ENCODE measurements around the gene EXOSC2.

The EXOSC2 gene

DNA sequence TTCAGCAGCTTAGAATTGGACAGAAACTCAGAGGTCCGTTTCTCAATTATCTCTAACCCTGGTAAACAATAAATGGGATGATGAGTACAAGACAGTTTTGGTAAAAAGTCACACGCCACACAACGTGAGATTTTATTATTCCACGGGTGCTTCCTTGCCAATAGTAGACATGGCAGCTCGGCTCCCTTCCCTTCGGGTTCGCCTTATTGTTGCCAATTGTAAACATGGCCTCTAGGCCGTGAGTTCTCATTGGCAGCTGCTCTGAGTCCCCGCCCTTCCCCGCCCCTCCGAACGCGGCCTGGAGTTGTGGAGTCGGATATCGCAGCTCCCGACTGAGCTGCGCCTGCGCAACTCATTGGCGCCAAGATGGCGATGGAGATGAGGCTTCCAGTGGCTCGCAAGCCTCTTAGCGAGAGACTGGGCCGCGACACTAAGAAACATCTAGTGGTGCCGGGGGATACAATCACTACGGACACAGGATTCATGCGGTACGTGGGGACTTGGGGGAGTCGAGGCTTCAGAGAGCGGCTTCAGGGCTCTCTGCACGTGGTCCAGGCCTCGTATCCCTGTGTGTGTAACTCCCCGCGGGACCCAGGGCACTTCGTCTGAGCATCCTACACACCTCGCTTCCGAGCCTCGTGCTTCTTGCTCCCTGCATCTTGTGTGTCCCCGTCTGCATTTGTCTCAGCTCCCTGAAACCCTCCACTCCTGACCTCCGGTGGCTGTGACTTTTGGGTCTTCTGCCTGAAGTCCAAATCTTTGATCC lies at the start of gene EXOSC2:
EXOSC2 (plus strand) TSS at position 355 of the 766 bp plus-strand sequence; CDS start at position 367, 12 bp downstream.
- DNase-seq, result peak; percentile 91 to 95 (median 92)

- no peak for DNase-seq
Observed at GRCh38 chr9:130651221-130651620, 42.4 kb upstream of the EXOSC2 start.

DNA sequence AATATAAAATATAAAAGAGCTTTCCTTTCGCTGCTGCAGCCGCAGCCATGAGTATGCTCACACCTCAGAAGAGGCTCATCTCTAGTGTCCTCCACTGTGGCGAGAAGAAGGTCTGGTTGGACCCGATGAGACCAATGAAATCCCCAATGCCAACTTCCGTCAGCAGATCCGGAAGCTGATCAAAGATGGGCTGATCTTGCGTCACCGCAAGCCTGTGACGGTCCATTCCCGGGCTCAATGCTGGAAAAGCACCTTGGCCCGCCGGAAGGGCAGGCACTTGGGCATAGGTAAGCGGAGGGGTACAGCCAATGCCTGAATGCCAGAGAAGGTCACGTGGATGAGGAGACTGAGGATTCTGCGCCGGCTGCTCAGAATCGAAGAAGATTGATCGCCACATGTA lies 41.8 kb upstream of the EXOSC2 start:
- no peak for DNase-seq

GRCh38 chr9:130654879-130655278 lies 38.7 kb upstream of the EXOSC2 start:
- DNase-seq, result no peak

- DNase-seq, result no peak
Observed at GRCh38 chr9:130658893-130659698, 34.5 kb upstream of the EXOSC2 start.

DNA sequence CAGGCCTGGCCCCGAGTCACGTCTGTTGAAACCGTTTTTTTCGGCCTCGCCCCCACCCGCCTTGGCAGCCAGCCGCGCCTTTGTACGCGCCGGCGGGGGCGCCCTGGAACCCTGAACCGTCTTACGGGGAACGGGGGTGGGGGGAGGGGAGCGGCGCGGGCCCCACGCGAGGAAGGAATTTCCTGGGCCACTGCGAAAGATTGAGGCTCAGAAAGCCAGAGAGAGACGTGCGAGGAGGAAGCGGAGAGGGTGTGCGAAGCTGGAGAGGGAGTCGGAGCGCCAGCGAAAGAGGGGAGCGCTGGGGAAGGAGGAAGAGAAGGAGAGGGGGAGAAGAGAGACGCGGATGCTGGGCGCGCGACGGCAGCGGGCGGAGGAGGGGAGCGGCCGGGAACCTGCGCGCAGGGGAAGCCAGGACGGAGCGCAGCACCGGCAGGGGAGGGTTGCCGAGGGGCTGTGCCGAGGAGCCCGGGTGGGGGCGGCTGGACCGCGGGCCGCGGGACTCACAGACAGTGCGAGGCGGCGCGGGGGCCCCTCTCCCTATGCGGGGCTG lies 33.8 kb upstream of the EXOSC2 start:
- DNase-seq, result no peak

DNA sequence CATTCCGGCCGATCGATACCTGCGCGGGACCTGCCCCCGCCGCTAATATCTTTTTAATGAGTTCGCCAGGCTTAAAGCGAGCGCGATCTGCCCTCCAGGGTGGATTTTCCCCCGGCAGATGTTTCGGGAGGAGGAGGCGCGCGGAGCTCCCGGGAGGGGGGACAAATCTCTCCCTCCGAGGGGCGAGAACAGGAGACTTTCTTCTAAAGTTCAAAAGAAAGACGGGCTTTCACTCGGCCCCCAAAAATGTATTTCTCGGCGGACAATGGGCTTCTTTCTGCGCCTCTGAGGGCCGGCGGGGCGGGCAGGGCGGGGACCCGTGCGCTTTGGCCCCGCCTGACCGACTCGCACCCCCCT lies 33.3 kb upstream of the EXOSC2 start:
- no peak for DNase-seq

DNA sequence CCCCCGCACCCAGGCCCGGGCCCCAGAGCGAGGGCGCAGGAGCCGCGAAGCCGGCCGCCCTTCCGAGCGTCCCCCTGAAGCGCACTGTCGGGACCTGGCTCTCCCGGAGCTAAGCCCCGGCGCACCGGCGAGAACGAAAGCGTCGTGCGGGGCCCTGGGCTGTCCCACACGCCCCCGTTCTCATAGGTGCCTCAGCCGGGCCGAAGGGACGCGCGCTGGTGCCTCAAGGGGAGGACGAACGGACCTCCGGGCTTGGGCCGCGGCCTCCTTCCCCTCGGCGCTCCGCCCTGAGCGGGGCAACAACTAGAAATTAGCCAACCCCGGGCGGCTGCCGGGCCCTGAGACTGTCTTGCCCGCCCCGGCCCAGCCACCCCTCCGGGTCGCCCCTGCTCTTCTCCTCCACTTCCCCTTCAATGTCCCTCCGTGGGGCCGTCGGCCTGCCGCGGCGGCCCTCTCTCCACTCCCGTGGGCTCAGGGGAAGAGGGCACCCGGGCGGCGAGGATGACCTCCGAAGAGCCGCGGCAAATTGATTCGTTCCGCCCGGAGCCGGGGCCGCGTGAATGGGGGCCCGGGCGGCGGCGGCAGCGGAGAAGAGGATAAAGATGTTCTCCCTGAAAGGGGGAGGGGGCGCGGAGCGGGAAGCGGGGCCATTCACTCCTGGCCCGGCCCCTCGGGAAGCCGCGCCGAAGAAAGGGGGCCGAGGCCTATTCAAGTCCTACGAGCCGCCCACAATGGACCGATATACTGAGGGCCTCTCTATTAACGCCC lies 32.7 kb upstream of the EXOSC2 start:
- no peak for DNase-seq

GRCh38 chr9:130661451-130662098 lies 32.0 kb upstream of the EXOSC2 start:
- no peak for DNase-seq

GRCh38 chr9:130662099-130662969 lies 31.2 kb upstream of the EXOSC2 start:
- no peak for DNase-seq

- DNase-seq, result no peak
Observed at GRCh38 chr9:130662970-130663257, 30.7 kb upstream of the EXOSC2 start.

DNA sequence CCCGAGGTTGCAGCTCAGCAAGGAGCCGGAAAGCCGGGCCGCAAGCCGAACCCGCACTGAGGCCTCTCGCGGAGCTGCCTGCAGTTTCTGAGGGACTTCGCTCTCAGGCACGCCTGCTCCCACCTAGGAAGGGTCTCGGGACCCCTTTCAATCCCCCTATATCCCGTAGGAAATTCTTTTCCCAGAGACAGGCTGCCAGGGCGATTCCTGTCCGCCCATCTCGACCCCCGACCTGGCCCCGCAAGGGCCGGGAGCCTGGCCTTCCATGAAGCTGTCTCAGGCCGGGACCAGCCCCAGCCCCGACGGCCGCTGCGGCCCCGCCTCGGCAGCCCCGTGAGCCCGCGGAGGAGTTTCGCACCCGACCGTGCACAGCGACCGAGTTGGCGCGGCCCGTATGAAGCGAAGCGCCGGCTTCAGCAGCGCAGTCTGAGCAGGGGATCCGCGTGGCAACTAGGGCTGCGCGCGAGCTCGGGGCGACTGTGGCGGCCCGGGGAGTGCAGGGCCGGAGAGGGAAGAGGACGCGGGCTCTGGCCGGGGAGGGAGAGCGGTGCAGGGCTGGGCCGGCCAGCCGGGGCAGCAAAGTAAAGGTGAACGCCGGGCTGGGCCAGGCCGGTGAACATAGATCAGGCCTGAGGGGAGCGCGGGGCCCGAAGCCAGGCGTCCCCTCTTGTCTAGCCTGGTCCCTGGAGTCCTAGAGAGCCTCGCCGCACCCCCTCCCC lies 30.2 kb upstream of the EXOSC2 start:
- no peak for DNase-seq

- no peak for DNase-seq
Observed at GRCh38 chr9:130663977-130664250, 29.7 kb upstream of the EXOSC2 start.

- DNase-seq, result no peak
Observed at GRCh38 chr9:130664251-130665028, 29.1 kb upstream of the EXOSC2 start, which contains the start of gene PRDM12. TSS of gene PRDM12 (plus strand) at chr9:130664594. CDS start at chr9:130664654, 60 bp downstream.

GRCh38 chr9:130665029-130665430 lies 28.6 kb upstream of the EXOSC2 start:
- DNase-seq, result no peak

DNA sequence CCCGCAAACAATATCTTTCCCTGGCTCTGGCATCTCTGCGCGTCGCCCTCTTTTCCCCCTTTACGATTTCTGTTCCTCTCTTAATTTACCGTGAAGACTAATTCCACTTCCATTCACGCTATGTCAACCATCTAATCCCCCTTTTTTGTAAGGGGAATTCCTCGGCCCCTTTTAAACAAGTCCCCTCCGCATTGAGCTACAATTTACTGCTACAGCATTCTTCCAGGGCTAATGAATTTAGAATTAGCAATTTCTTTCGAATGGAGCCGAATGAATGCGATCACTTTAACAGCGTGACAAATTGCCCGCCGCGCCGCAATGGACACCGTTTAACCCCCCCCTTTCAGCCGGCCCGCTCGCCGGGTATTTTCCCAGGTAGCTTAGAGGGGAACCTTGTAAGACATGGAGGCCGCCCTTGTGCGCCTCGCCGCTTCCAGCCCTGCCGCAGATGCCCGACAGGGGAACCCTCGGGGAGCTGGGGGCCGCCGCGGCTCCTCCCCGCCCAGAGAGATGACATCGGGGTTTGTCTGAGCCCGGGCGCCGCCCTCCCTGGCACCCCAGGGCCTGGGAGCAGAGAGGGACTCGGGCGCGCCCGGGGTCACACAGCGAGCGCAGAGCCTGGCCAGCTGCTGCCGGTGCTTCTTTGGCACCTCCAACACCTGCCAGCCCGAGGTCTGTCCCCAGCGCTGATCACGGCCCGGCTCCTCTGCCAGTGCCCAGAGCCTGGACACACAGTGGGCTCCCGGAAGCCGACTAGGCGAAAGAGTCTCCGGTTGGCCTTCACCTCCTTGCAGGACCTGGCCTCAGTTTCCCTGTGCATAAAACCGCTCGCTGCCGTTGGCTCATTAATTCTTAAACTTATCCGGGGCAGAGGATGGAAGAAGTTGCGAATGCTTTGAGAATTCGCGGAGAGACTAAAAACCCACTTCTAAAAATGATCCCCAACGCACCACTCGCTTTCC lies 27.9 kb upstream of the EXOSC2 start:
- no peak for DNase-seq

DNA sequence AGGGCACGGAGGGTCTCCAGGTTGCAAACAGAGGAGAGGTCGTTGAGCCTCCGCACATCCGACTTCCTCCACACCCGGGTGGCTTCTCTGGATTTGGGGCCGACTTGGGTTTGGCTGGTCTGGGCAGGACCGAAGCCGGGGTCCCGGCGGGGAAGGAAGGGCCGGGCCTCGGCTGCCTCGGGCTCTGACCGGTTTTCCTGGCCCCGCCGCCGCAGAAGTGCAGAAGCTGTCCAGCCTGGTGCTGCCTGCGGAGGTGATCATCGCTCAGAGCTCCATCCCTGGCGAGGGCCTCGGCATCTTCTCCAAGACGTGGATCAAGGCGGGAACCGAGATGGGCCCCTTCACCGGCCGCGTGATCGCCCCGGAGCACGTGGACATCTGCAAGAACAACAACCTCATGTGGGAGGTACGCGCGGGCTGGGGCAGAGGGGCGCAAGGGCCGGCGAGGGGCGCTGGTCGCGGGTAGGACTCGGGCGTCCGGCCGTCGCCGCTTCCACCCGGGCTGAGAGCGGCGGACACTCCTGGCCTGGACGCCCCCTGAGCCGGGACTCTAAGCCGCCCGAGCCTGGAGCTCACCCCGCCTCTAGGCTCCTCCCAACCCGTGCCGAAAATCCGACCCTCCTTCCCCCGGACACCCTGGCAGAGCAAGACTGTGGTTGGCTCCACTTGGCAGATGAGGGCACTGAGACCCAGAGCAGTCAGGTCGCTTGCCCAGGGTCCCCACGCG lies 27.0 kb upstream of the EXOSC2 start:
- no peak for DNase-seq

DNA sequence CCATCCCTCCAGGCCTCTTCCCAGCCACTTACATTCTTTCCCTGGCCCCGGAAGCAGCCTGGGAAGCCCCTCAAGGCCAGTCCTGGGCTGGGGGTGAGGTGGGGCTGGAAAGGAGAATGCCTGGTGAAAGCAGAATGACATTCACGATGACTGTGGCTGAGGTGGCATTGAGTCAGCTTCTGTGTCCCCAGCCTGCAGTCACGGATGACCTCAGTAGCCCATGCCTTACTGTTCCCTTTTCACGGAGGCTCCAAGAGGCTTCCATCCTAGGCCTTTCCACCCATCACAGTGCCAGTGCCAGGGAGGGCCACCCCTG lies 26.5 kb upstream of the EXOSC2 start:
- DNase-seq, result no peak

GRCh38 chr9:130668196-130668595 lies 25.4 kb upstream of the EXOSC2 start:
- no peak for DNase-seq
